IMR-90 (cell line): ENCODE measurements around the gene GSTT4. TPM values are rescaled to one million over a fixed set of nuclear protein-coding genes. Genes with fewer than 3 reads are reported as not detected.

Experiments used
- ATAC-seq: fragments of 200-7000 bp; cut with Tn5 transposase; 2 replicates; pipeline ENCODE4 v1.9.1; 2020; ENCODE audit warnings: low read depth, mild to moderate bottlenecking, moderate library complexity
- BruUV-seq: library from RNA; stranded (reverse); fragments of 400-500 nt; replicated peaks from 2 replicates; lab custom pipeline; 2021; lab: Mats Ljungman, UMichigan
- CTCF ChIA-PET: fragments of 300-600 bp; formaldehyde crosslinking; extraction: SDS; loops from one replicate; lab custom pipeline; 2021; ENCODE audit warnings: antibody characterized with exemption; lab: Yijun Ruan, JAX
- POLR2A ChIA-PET: fragments of 300-600 bp; sonication (Branson Sonifier 250); formaldehyde crosslinking; loops from one replicate; lab custom pipeline; 2022; ENCODE audit warnings: antibody characterized with exemption; ENCODE audit not compliant: unreplicated experiment; lab: Charles Lee
- DNase-seq: peaks from one replicate; pipeline ENCODE4 v3.0.0; 2013
- H2AFZ ChIP-seq: replicated peaks from 2 replicates; pipeline ENCODE3; 2013; ENCODE audit warnings: low read length, mild to moderate bottlenecking; ENCODE audit not compliant: poor library complexity
- H2AK5ac ChIP-seq: 2 replicates; pipeline ENCODE4 v1.6.1; 2013; ENCODE audit warnings: low read depth, low read length, inconsistent platforms
- H2AK9ac ChIP-seq: replicated peaks from 2 replicates; pipeline ENCODE3; 2013; ENCODE audit warnings: mild to moderate bottlenecking, low read depth, low read length, moderate library complexity; ENCODE audit not compliant: poor library complexity
- H2BK120ac ChIP-seq: 2 replicates; pipeline ENCODE4 v1.6.1; 2013; ENCODE audit warnings: low read depth, low read length, inconsistent platforms
- H2BK15ac ChIP-seq: 3 replicates; pipeline ENCODE4 v1.6.1; 2013; ENCODE audit warnings: low read depth, low read length, inconsistent platforms
- H2BK20ac ChIP-seq: 2 replicates; pipeline ENCODE4 v1.6.1; 2013; ENCODE audit warnings: low read depth, mild to moderate bottlenecking, inconsistent platforms, low read length, moderate library complexity
- H2BK5ac ChIP-seq: 2 replicates; pipeline ENCODE4 v1.6.1; 2013; ENCODE audit warnings: mild to moderate bottlenecking, low read depth, low read length, inconsistent platforms; ENCODE audit not compliant: poor library complexity, severe bottlenecking
- H3K14ac ChIP-seq: replicated peaks from 2 replicates; pipeline ENCODE4 v1.6.1; 2013; ENCODE audit warnings: low read depth, low read length, inconsistent platforms
- H3K18ac ChIP-seq: 2 replicates; pipeline ENCODE4 v1.6.1; 2013; ENCODE audit warnings: low read depth, low read length, control low read depth
- H3K23ac ChIP-seq: 2 replicates; pipeline ENCODE4 v1.6.1; 2013; ENCODE audit warnings: low read depth, low read length, inconsistent platforms
- H3K27ac ChIP-seq: 2 replicates; pipeline ENCODE4 v1.5.1; 2013; ENCODE audit warnings: mild to moderate bottlenecking, control low read depth, low read length; ENCODE audit not compliant: insufficient read depth
- H3K27me3 ChIP-seq: 2 replicates; pipeline ENCODE4 v1.6.1; 2013; ENCODE audit warnings: low read length; ENCODE audit not compliant: control insufficient read depth, insufficient read depth
- H3K36me3 ChIP-seq: 2 replicates; pipeline ENCODE4 v1.6.1; 2013; ENCODE audit warnings: low read length, mixed read lengths; ENCODE audit not compliant: control insufficient read depth, insufficient read depth
- H3K4ac ChIP-seq: 2 replicates; pipeline ENCODE4 v1.6.1; 2013; ENCODE audit warnings: low read depth, low read length, inconsistent platforms
- H3K4me1 ChIP-seq: 2 replicates; pipeline ENCODE4 v1.6.1; 2013; ENCODE audit warnings: low read length, mixed read lengths; ENCODE audit not compliant: control insufficient read depth, insufficient read depth
- H3K4me2 ChIP-seq: 2 replicates; pipeline ENCODE4 v1.6.1; 2013; ENCODE audit warnings: low read depth, mild to moderate bottlenecking, control low read depth, low read length, moderate library complexity
- H3K4me3 ChIP-seq: 2 replicates; pipeline ENCODE4 v1.5.1; 2013; ENCODE audit warnings: low read depth, mild to moderate bottlenecking, control low read depth, low read length, moderate library complexity; ENCODE audit not compliant: insufficient read depth
- H3K56ac ChIP-seq: 2 replicates; pipeline ENCODE4 v1.6.1; 2013; ENCODE audit warnings: low read length, inconsistent platforms; ENCODE audit not compliant: insufficient read depth; ENCODE audit errors: extremely low read depth
- H3K79me1 ChIP-seq, 2 experiments: 2 replicates each; pipeline ENCODE4 v1.6.1; 2013; ENCODE audit warnings: low read length in 2 of 2, inconsistent platforms in 1 of 2, low read depth in 1 of 2
- H3K9ac ChIP-seq: 2 replicates; pipeline ENCODE4 v1.6.1; 2013; ENCODE audit warnings: low read depth, low read length, control low read depth
- H3K9me1 ChIP-seq: 2 replicates; pipeline ENCODE4 v1.6.1; 2013; ENCODE audit warnings: low read length, inconsistent platforms; ENCODE audit not compliant: insufficient read depth
- H3K9me3 ChIP-seq: 2 replicates; pipeline ENCODE4 v1.6.1; 2013; ENCODE audit warnings: low read length; ENCODE audit not compliant: control insufficient read depth, insufficient read depth
- H4K20me1 ChIP-seq: 2 replicates; pipeline ENCODE4 v1.6.1; 2013; ENCODE audit warnings: low read length, inconsistent platforms; ENCODE audit not compliant: insufficient read depth
- H4K5ac ChIP-seq: 2 replicates; pipeline ENCODE4 v1.6.1; 2013; ENCODE audit warnings: mild to moderate bottlenecking, low read depth, low read length, control low read depth
- H4K8ac ChIP-seq, 2 experiments: 2 replicates each; pipeline ENCODE4 v1.6.1; 2013; ENCODE audit warnings: low read depth in 2 of 2, low read length in 2 of 2, control low read depth in 1 of 2, inconsistent platforms in 1 of 2
- H4K91ac ChIP-seq: 2 replicates; pipeline ENCODE4 v1.6.1; 2013; ENCODE audit warnings: low read depth, low read length, inconsistent platforms; ENCODE audit not compliant: insufficient read depth
- NFE2L2 ChIP-seq: fragments of 150-350 bp; IDR thresholded peaks from 2 replicates; pipeline ENCODE4 v1.6.1; 2016; ENCODE audit warnings: low read depth, mild to moderate bottlenecking, low read length
- RFX5 ChIP-seq: IDR thresholded peaks from 2 replicates; pipeline ENCODE4 v1.8.0; 2012; ENCODE audit warnings: low read depth, mild to moderate bottlenecking, low read length, moderate library complexity
- WGBS, 2 experiments: methylation state at CpG; one replicate each; pipeline versions ENCODE4 v1.1.5 to v1.1.7; 2013; ENCODE audit warnings: missing lambda C conversion rate in 2 of 2; ENCODE audit not compliant: insufficient read length in 1 of 2; ENCODE audit errors: extremely low coverage in 2 of 2; 5-methylcytosine and 5-hydroxymethylcytosine counted together
- dilution Hi-C: fragments of 300-500 bp; cut with HindIII; formaldehyde crosslinking; loops from one replicate; pipeline ENCODE4 v1.14.3; 2018; ENCODE audit warnings: low sequenced_read_pairs; ENCODE audit not compliant: unreplicated experiment
- in situ Hi-C: fragments of 300-500 bp; cut with MboI; formaldehyde crosslinking; loops from 3 replicates; pipeline ENCODE4 v1.14.3; 2019; ENCODE audit warnings: low sequenced_read_pairs, inconsistent platforms, mixed read lengths
- intact Hi-C: fragments of 100-400 bp; cut with micrococcal nuclease; formaldehyde crosslinking; loops from 2 replicates; pipeline ENCODE4 v1.10.0; 2022
- polyA plus RNA-seq, 3 experiments: library from polyadenylated mRNA; depleted of rRNA; stranded (reverse); fragments of >200 nt; gene quantifications; 2 replicates each; pipeline ENCODE4 v1.2.3, GENCODE V29; 2012; ENCODE audit warnings: low replicate concordance in 1 of 3
- total RNA-seq: library from RNA; depleted of rRNA; stranded (reverse); fragments of >200 nt; gene quantifications from 2 replicates; pipeline ENCODE4 v1.2.3, GENCODE V29; 2012

GSTT4 gene
- total and polyA plus RNA-seq, 2 of the 4 experiments (the other 2 are of a cell fraction), result not detected

DNA sequence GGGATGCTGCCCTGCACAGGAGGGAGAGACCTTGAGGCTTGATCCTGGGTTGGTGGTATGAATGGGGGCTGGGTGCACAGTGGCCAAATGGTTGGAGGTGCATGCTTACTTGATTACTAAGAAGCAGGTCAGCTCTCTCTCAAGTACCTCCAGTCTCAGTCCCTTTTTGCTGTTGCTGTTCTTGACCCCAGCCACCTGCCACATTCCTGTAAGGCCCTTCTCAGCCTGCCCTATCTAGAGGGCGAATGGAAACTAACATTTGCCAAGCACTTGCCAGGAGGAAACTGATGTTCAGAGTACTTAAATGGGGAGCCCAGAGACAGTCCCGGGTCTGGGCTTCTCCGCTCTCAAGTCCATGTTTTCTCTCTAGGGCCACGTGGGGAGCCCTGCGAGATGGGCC lies 45.8 kb upstream of the GSTT4 start:
- H3K9ac ChIP-seq, result no peak overlapping the region

More for the DNA sequence above, 45.8 kb upstream of the GSTT4 start:
- peaks cover 17% of the 10 kb centered on the region for H3K4me1 ChIP-seq
- peak overlapping the region; percentile 13 for H2AFZ ChIP-seq
- H2BK20ac ChIP-seq, result no peak overlapping the region
- no peak overlapping the region for H3K27ac ChIP-seq
- dilution Hi-C loops (no loop called here), intact Hi-C loops (no loop called here), in situ Hi-C loops (no loop called here)
- ATAC-seq (no peak), DNase-seq (no peak)
- peaks cover 0 to 6% of the 10 kb centered on the region in 2 experiments; a peak in 1 of 4 replicates for H3K79me1 ChIP-seq
- no peak overlapping the region for H3K18ac ChIP-seq
- no TSS peak for BruUV-seq
- H3K56ac ChIP-seq, result no peak overlapping the region
- no peak overlapping the region for H3K4me2 ChIP-seq
- no peak overlapping the region for H2AK5ac ChIP-seq
- no peak overlapping the region for H2BK120ac ChIP-seq
- H4K8ac ChIP-seq, result no peak overlapping the region
- no peak overlapping the region for H4K5ac ChIP-seq
- no peaks in the 10 kb centered on the region for H3K9me3 ChIP-seq
- H3K4ac ChIP-seq, result no peak overlapping the region
- no peaks in the 10 kb centered on the region for H3K27me3 ChIP-seq
- no peak overlapping the region for H2BK5ac ChIP-seq
- no peak for TF ChIP-seq NFE2L2
- no peak for TF ChIP-seq RFX5
- H3K4me3 ChIP-seq, result no peak overlapping the region
- WGBS, 2 experiments, result 100% methylated on average over 1 of the region's 5 CpGs; no CpG with 5 or more reads in 1 of the 2 experiments
- peaks cover 29% of the 10 kb centered on the region for H3K36me3 ChIP-seq
- H3K14ac ChIP-seq, result 0 out of 2 replicates have a peak overlapping the region, but pooled peaks have one; percentile 11
- H4K91ac ChIP-seq, result no peak overlapping the region
- peak overlapping the region; percentile 68 for H2AK9ac ChIP-seq
- ChIA-PET POLR2A (no interaction called here), CTCF (no interaction called here)
- H4K20me1 ChIP-seq, result no peaks in the 10 kb centered on the region
- peaks cover 16% of the 10 kb centered on the region for H3K9me1 ChIP-seq
- no peak overlapping the region for H3K23ac ChIP-seq
- no peak overlapping the region for H2BK15ac ChIP-seq
